ENCODE results near the gene CEBPG.

CEBPG gene

DNA sequence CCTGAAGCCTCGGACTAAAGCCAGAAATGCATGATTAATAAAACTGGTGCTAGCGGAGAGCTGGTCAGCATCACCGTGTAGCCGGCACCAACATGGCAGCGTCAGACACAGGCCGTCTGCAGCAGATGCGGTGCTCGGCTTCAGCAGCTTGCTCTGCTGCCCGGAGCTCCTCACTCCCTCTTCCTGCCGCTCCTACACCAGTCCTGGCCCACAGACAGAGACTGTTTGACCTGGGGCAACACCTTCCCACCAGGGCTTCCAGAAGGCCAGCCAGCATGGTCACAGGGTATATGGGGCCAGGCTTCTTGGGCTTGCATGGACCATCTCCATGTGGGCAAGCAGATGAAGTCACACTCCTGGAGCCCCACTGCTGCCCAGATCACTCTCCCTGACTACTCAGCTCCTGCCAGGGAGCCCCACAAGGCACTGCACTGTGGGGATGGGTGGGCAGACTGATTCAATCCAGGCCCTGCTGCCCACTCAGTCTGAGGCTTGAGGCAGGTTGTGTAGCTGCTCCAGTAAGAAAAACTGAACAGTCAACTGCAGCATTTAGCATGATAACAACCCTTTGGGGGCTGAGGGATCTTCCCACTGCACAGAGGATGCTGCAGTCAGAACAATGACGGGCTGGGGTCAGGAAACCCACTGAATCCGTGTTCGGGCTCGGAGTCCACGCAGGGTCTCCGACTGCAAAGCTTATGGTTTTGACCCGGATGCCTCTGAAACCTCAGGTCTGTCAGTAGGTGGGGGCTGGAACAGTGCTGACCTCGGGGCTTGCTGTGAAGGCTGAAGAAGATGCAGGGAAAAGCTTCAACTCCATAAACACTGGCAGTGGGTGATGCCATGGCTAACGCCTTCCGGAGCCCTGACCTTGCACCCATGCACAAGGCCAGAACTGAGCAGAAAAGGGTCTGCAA is 45.6 kb downstream of the CEBPG start:
- DNase-seq (ENCODE audit: low read depth in 2 of 2, low spot score in 1 of 2), result no peak

DNA sequence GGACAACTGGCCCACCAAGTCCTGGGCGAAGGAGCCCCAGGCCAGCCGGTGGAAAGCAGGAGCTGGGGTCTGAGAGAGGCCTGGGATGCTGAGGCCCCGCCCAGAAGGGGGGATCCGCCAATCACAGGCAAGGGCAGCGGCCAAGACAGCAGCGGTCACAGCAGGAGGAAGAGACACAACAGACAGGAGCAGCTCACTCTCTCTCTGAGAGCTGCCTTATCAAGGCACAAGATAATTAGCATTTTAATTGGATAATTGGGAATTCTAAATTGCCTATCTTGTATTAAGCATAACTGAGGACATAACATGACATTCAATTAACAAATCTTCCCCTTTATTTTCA is 46.2 kb downstream of the CEBPG start:
- no peak for DNase-seq (ENCODE audit: low read depth in 2 of 2, low spot score in 1 of 2)

DNA sequence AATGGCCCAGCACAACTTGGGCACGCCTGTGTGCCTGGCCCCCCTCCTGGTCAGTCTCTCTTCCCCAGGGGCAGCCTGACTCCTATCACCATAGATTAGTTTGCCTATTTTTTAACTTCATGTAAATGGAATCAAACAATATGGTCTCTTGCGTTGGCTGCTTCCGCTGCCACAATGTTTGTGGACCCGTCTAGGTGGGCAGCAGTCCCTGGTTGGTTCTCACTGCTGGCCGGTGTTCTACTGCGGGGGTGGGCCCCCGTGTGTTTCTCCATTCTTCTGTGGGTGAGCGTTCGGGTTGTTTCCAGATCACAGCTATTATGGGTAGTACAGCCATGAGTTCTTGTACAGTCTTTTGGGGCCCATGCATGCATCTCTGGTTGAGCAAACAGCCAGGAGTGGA is 47.3 kb downstream of the CEBPG start:
- DNase-seq (ENCODE audit: low read depth in 2 of 2, low spot score in 1 of 2), result no peak

GRCh38 chr19:33421368-33421767 is 47.9 kb downstream of the CEBPG start:
- DNase-seq (ENCODE audit: low read depth in 2 of 2, low spot score in 1 of 2), result no peak

GRCh38 chr19:33422369-33423180 is 49.1 kb downstream of the CEBPG start:
- no peak for DNase-seq (ENCODE audit: low read depth in 2 of 2, low spot score in 1 of 2)

GRCh38 chr19:33424181-33424580 is 50.7 kb downstream of the CEBPG start:
- DNase-seq (ENCODE audit: low read depth in 2 of 2, low spot score in 1 of 2), result no peak

DNA sequence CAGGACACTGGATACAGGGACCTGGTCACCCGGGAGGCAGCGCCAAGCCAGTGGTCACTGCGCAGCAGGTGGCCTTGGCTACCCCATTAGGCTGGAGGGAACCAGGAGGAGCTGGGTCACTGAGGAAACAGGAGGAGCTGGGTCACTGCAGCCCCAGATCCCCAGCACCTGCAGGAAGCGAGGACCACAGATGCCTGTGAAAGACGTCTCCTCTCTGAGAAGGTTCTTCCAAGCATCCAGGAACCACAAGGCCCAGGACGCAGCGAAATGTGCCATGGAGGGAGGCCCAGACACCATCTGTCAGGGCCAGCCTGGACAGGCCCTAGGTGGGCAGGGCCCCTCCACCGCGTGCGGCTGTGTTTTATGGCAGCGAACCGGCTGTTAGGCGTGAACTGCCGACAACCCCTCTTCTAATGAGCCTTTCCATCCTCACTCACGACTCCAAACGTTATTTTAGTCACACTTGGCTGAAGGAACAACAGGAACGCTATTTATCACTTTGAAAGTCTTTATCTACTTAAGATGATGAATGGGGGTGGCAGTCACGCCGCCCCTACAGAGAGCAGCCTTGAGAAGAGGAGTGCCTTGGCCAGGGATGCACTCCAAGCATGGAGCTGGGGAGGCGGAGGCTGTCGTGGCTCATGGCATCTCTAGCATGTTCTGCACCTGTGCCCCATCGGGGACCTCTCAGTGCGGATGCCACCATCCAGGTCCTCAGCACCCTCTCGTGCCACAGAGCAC is 53.3 kb downstream of the CEBPG start:
- DNase-seq (ENCODE audit: low read depth in 2 of 2, low spot score in 1 of 2), result no peak

DNA sequence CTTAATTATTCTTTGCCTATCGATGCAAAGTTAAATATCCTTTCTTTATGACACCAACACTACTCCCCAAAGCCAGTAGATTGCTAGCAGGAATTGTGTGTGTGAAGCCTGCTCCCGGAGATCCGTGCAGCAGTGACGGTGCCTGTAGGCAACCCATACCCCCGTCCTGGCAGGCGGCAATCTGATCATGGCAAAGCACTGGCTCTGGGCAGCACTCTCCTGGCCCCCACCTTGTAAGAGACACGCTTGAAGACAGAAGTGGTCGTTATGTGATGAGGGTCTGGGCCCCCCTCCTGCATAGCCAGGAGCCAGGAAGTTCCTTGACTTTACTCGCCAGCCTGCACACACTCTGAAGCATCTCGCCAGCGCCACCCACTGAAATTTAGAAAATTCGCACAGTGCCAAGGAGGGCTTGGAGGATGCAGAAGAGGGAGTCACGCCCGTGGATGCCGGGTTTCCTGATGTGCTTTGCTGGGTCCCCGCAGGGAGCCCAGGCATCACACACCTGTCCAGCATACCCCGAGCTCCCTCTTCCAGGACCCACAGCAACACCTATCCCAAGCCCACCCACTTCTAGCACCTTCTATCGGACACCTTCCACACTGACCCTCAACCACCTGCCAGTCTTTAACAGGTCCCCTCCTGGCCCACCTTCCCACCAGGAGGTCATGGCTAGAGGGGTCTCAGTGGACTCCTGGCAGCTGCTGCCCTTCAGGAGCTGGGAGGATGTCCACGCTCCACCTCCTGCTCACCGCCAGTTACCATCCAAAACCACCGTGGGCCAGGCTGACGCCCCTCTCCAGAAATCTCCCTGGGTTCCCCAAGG is 54.5 kb downstream of the CEBPG start:
- no peak for DNase-seq (ENCODE audit: low read depth in 2 of 2, low spot score in 1 of 2)

GRCh38 chr19:33428627-33429125 is 55.2 kb downstream of the CEBPG start:
- DNase-seq (ENCODE audit: low read depth in 2 of 2, low spot score in 1 of 2), result no peak

DNA sequence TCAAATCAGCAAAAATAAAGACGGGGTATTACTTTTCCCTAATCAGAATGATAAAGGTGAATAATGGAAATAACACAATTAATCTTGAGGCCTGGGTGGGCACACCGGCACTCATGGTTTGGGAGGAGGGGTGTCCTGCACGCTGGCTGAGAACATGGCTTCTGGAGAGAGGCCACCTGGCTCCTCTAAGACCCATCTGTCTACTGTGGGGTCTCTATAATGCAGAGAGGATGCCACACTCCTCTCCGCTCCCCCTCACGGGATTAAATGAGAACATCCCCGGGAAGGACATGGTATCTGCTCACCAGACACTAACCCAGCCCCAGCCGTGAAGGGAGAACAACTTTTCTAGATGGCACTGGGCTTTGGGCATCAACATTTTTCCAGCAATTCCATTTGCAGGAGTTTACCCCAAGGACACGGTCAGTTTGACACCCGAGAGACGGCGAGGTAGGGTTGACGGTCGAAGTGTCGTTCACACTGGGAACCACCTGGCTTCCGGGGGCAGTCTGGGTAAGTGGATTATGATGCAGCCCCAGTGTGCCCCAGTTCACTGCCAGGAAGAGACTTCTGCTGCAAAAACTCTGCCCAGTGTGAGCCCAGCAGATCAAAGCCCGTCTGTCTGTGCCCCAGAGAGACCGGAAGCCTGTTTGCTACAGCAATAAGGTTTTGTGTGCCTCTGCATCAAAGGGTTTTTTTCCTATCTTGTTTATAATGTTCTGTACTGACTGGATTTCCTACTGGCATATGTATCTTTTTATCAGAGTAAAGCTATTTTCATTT is 56.6 kb downstream of the CEBPG start:
- no peak for DNase-seq (ENCODE audit: low read depth in 2 of 2, low spot score in 1 of 2)

GRCh38 chr19:33430674-33431277 is 57.3 kb downstream of the CEBPG start:
- peak; percentile 24 to 32 for DNase-seq (ENCODE audit: low read depth in 2 of 2, low spot score in 1 of 2)

DNA sequence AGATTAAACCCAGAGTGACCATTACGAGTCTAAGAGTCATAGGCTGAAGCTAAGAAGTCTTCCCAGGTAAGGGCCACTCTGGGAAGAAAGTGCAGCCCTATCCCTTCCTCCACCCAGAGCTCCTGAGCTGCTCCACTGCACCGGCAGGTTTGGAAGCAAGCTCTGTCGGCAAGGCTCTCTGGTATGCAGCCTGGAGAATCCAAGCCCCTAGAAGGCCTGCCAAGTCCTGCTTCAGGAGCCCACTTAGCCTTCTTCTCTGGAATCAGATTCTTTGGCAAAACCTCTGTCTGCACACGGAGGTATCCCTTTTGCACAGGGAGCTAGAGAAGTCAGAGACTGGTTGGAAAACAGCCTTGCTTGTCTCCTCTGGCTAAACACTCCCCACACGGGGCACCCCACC is 58.5 kb downstream of the CEBPG start:
- DNase-seq (ENCODE audit: low read depth in 2 of 2, low spot score in 1 of 2), result no peak
